Breast epithelium (tissue), 4 donors: ENCODE measurements around the gene GBA2. TPM values are rescaled to one million over a fixed set of nuclear protein-coding genes. Genes with fewer than 3 reads are reported as not detected.

Source experiments
- DNase-seq, 2 donors: peaks; one replicate each; pipeline ENCODE4 v3.0.0-alpha.2; 2019; ENCODE audit warnings: low spot score in 2 of 2
- H3K27ac ChIP-seq, 2 donors: fragments of 200-600 bp; sonication (generic) in 1 of 2; one replicate each; pipeline ENCODE4 v1.5.1; 2016 to 2019; ENCODE audit warnings: mild to moderate bottlenecking in 1 of 2
- H3K27me3 ChIP-seq, 2 donors: fragments of 200-600 bp; sonication (generic) in 1 of 2; one replicate each; pipeline versions ENCODE4 v1.5.1 to v1.6.0; 2017 to 2019; ENCODE audit warnings: control low read depth in 1 of 2, mild to moderate bottlenecking in 1 of 2
- H3K36me3 ChIP-seq: fragments of 200-600 bp; one replicate; pipeline ENCODE4 v1.5.1; 2019
- H3K4me1 ChIP-seq, 2 donors: fragments of 200-600 bp; sonication (generic); one replicate each; pipeline ENCODE4 v1.5.1; 2016 to 2019; ENCODE audit warnings: control low read depth in 1 of 2
- H3K4me3 ChIP-seq, 3 donors: fragments of 200-600 bp; sonication (generic); 1 replicate in 2 of 3; 2 replicates in 1 of 3; pipeline ENCODE4 v1.5.1; 2016 to 2019; ENCODE audit warnings: mild to moderate bottlenecking in 3 of 3, moderate library complexity in 2 of 3
- H3K9me3 ChIP-seq, 2 donors: fragments of 200-600 bp; sonication (generic) in 1 of 2; one replicate each; pipeline ENCODE4 v1.5.1; 2016 to 2019; ENCODE audit warnings: control low read depth in 1 of 2
- POLR2A ChIP-seq: fragments of 450-650 bp; IDR thresholded peaks from one replicate; pipeline ENCODE4 v1.6.1; 2016; ENCODE audit warnings: antibody characterized with exemption, mild to moderate bottlenecking, moderate library complexity
- POLR2AphosphoS5 ChIP-seq, 3 donors: sonication (generic); formaldehyde crosslinking; IDR thresholded peaks; one replicate each; pipeline ENCODE4 v1.6.1; 2017; ENCODE audit warnings: antibody characterized with exemption in 3 of 3
- intact Hi-C: fragments of 100-400 bp; cut with DNase I; formaldehyde crosslinking; loops from one replicate; pipeline ENCODE4 v1.15.1; 2023; ENCODE audit warnings: low total_unique reads
- total RNA-seq, 3 donors: library from RNA; depleted of rRNA; stranded (reverse); fragments of >200 nt; gene quantifications; one replicate each; pipeline ENCODE4 v1.1.0, GENCODE V29; 2016
- TF ChIP-seq, protein P1 (sequence below), 3 donors: fragments of 450-650 bp; IDR thresholded peaks; one replicate each; pipeline ENCODE4 v1.5.1; 2016 to 2017; ENCODE audit warnings: antibody characterized with exemption in 3 of 3, mild to moderate bottlenecking in 3 of 3, moderate library complexity in 3 of 3

Gene GBA2
- total RNA-seq, 3 donors from 2014 or later, result 44.5 to 63.8 (median 57.0) TPM

DNA sequence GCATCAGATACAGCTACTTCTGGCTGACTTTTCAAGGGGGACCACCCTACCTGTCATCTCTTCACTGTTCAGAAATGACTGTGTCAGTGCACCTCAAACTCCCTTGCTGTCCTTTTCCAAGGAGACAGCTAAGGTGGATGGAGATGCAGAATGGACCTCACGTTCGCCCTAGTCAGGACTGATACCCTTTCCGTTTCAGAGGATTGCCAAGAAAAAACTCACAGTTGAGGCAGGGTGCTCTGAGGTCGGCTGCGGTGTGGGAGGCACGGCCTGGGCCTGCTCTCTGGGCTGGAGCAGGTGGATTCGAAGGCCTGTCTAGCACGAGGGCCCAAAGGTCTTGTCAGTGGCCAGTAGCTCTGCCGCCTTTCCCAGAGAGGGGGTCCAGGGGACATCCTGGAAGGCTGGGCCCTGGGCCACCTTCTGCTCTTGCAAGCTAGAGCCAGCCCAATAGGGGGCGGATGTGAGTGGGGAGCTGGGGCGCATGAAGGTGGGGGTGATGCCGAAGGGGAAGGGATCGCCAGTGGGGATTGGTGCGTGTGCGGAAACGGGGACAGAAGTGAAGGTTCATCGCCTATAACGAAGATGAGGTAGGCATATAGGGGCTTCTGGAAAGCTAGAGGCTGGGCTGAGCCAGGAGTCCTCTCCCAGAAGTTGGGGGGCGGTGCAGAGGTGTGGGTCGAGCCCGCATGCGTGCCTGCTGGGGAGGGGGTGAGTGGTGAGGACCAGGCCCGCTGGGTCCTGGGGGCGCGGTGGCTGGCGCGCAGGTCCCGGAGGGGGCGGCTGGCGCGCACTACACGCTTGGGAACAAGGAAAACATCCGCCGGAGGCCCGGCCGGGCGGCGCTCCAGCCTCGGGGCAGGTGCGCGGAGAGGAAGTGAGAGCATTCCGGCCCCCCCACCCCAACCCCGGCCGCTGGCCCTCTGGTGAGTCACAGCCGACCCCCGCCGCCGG, 7.5 kb upstream of the GBA2 start:
- TF ChIP-seq POLR2A, result no peak
- TF ChIP-seq, protein P1, sequence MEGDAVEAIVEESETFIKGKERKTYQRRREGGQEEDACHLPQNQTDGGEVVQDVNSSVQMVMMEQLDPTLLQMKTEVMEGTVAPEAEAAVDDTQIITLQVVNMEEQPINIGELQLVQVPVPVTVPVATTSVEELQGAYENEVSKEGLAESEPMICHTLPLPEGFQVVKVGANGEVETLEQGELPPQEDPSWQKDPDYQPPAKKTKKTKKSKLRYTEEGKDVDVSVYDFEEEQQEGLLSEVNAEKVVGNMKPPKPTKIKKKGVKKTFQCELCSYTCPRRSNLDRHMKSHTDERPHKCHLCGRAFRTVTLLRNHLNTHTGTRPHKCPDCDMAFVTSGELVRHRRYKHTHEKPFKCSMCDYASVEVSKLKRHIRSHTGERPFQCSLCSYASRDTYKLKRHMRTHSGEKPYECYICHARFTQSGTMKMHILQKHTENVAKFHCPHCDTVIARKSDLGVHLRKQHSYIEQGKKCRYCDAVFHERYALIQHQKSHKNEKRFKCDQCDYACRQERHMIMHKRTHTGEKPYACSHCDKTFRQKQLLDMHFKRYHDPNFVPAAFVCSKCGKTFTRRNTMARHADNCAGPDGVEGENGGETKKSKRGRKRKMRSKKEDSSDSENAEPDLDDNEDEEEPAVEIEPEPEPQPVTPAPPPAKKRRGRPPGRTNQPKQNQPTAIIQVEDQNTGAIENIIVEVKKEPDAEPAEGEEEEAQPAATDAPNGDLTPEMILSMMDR (IDR thresholded peaks at IDR 0.05), result peak; percentile 37 to 79 (median 49)
- peak; percentile 57 to 66 for DNase-seq
- no peaks in the 10 kb centered on the region for H3K36me3 ChIP-seq
- intact Hi-C loops, result no loop called here
- peak overlapping the region; percentile 94 to 95 for H3K27ac ChIP-seq
- peak overlapping the region; percentile 40 to 78 (median 72) for H3K4me3 ChIP-seq
- no peaks in the 10 kb centered on the region for H3K9me3 ChIP-seq
- H3K4me1 ChIP-seq, result peaks cover 3 to 11% of the 10 kb centered on the region in 2 donors
- no peaks in the 10 kb centered on the region for H3K27me3 ChIP-seq

DNA sequence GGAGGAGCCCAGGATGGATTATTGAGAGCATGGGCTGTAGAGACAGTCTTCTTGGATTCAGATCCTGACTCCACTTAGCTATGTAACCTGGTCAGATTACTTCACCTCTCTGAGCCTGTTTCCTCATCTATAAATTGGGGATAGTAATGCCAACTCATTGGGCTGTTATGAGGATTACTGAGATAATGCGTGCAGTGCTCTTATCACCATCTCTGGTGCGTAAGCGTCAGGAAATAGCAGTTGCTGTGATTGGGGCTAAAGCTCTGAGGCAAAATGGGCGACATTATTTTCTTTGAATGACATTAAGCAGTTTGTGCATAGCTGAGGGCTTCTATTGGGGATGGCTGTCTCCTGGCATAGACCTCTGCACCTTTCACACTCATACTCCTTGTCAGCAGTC, 6.0 kb upstream of the GBA2 start:
- H3K4me1 ChIP-seq, result peaks cover 7 to 15% of the 10 kb centered on the region in 2 donors
- TF ChIP-seq POLR2A (no peak), POLR2AphosphoS5 (IDR thresholded peaks at IDR 0.05) (no peak)
- TF ChIP-seq, protein P1 (IDR thresholded peaks at IDR 0.05), result no peak
- DNase-seq, result no peak
- H3K36me3 ChIP-seq, result no peaks in the 10 kb centered on the region
- intact Hi-C loops, result no loop called here
- no peak overlapping the region for H3K27ac ChIP-seq
- H3K9me3 ChIP-seq, result no peaks in the 10 kb centered on the region
- no peak overlapping the region for H3K4me3 ChIP-seq
- H3K27me3 ChIP-seq, result no peaks in the 10 kb centered on the region

DNA sequence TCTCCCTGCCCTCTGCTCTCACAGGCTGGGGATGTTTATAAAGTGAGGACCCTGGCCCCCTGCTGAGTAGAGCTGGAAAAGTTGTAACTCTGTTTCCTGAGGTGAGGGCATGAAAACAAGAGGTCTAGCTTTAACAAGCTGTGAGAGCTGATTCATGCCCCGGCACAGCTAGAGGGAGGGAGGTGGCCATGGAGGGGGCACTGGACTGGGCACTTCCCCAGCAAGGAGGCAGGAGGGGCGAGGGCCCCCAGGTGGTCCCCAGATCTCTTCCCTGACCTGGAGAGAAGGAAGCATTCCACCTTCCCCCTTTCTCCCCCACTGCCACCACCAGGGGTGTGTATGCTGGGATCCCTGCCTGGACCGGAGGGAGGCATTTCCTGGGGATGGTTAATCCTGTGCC, 5.2 kb upstream of the GBA2 start, which contains the start of gene MSMP:
MSMP (minus strand) TSS at position 13 of the 400 bp plus-strand sequence. CDS start 147 bp downstream, outside the sequence.
- DNase-seq, result no peak
- no peak within 1 kb of the TSS for H3K27ac ChIP-seq
- no peaks in the 10 kb centered on the region for H3K36me3 ChIP-seq
- no peak for TF ChIP-seq POLR2AphosphoS5 (IDR thresholded peaks at IDR 0.05)
- TF ChIP-seq, protein P1 (IDR thresholded peaks at IDR 0.05), result no peak
- no peak within 1 kb of the TSS for H3K4me3 ChIP-seq
- peaks cover 9 to 19% of the 10 kb centered on the region in 2 donors for H3K4me1 ChIP-seq
- intact Hi-C loops, result no loop called here
- no peaks in the 10 kb centered on the region for H3K27me3 ChIP-seq
- H3K9me3 ChIP-seq, result no peaks in the 10 kb centered on the region

DNA sequence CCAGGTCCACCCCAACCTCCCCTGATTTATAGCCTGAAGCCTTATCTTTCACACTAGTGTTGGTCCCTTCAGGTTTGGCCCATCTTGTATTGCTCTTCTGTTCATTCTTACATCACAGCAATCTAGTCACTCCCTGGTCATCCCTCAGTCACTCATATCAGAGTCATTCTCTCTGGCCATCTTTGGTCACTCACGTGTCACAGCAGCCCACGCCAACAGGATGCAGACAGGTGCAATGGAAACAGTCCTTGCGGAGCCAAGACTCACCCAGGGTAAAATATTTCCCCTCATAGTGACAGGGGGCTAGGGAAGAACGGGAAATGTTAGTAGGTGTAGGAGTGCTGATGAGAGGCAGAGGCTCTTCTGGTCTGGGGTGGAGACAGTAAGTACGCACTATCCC, 4.4 kb upstream of the GBA2 start:
- peaks cover 6 to 16% of the 10 kb centered on the region in 2 donors for H3K4me1 ChIP-seq
- TF ChIP-seq POLR2A (no peak), POLR2AphosphoS5 (IDR thresholded peaks at IDR 0.05) (no peak)
- TF ChIP-seq, protein P1 (IDR thresholded peaks at IDR 0.05), result no peak
- DNase-seq, result no peak
- intact Hi-C loops, result no loop called here
- no peaks in the 10 kb centered on the region for H3K36me3 ChIP-seq
- no peaks in the 10 kb centered on the region for H3K9me3 ChIP-seq
- H3K27ac ChIP-seq, result no peak overlapping the region
- H3K4me3 ChIP-seq, result no peak overlapping the region
- no peaks in the 10 kb centered on the region for H3K27me3 ChIP-seq

DNA sequence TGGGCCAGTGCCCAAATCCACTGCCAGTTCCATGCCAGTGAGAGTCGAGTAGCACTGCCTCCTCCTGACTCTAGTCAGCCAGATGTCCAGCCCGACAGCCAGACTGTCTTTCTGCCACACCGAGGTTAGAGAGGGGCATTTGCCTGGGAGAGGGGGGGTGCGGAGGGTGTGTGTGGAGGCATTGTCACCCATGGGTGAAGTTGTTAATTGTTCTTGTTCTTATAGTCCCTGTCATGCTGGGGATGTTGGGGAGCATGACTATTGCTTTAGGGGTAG, 1.2 kb upstream of the GBA2 start:
- intact Hi-C loops, result no loop called here
- DNase-seq, result no peak
- no peaks in the 10 kb centered on the region for H3K27me3 ChIP-seq
- TF ChIP-seq, protein P1 (IDR thresholded peaks at IDR 0.05), result no peak
- TF ChIP-seq POLR2AphosphoS5 (IDR thresholded peaks at IDR 0.05) (no peak), POLR2A (no peak)
- H3K4me1 ChIP-seq, result peaks cover 6 to 29% of the 10 kb centered on the region in 2 donors
- H3K36me3 ChIP-seq, result no peaks in the 10 kb centered on the region
- H3K4me3 ChIP-seq, result peak overlapping the region; percentile 80 to 98 (median 87)
- H3K27ac ChIP-seq, result peak overlapping the region; percentile 93 to 95
- H3K9me3 ChIP-seq, result no peaks in the 10 kb centered on the region
